GM18505 (cell line): ENCODE measurements around the gene CSTF1.

Experiments
- ATAC-seq: cut with Tn5 transposase; IDR thresholded peaks from one replicate; pipeline ENCODE4 v1.9.1; 2021; ENCODE audit not compliant: unreplicated experiment
- POLR2A ChIP-seq: IDR thresholded peaks from 4 replicates; pipeline ENCODE4 v1.6.1; 2011; ENCODE audit warnings: borderline replicate concordance; ENCODE audit not compliant: insufficient read depth, insufficient read length; ENCODE audit errors: extremely low read depth

The CSTF1 gene

GRCh38 chr20:56433880-56434255 is 41.4 kb downstream of the CSTF1 start:
- no peak for ATAC-seq
- TF ChIP-seq POLR2A: no peak

GRCh38 chr20:56437196-56437960 is 44.9 kb downstream of the CSTF1 start:
- no peak for TF ChIP-seq POLR2A
- no peak for ATAC-seq

GRCh38 chr20:56438284-56438683 is 45.8 kb downstream of the CSTF1 start:
- ATAC-seq: no peak
- TF ChIP-seq POLR2A: no peak

- no peak for TF ChIP-seq POLR2A
- ATAC-seq: no peak
These were observed 47.4 kb downstream of the CSTF1 start for GRCh38 chr20:56439771-56440291.

GRCh38 chr20:56440346-56441007 is 48.0 kb downstream of the CSTF1 start:
- no peak for TF ChIP-seq POLR2A
- ATAC-seq: peak; percentile 80

- no peak for TF ChIP-seq POLR2A
- ATAC-seq: no peak
These were observed 50.2 kb downstream of the CSTF1 start for GRCh38 chr20:56442389-56443365.

GRCh38 chr20:56443654-56444540 is 51.5 kb downstream of the CSTF1 start:
- no peak for TF ChIP-seq POLR2A
- no peak for ATAC-seq

- ATAC-seq: no peak
These were observed 52.7 kb downstream of the CSTF1 start for GRCh38 chr20:56445130-56445529.

GRCh38 chr20:56445540-56445939 is 53.1 kb downstream of the CSTF1 start:
- no peak for TF ChIP-seq POLR2A
- no peak for ATAC-seq

More at GRCh38 chr20:56445130-56445529, 52.7 kb downstream of the CSTF1 start:
- no peak for TF ChIP-seq POLR2A

GRCh38 chr20:56447227-56447626 is 54.8 kb downstream of the CSTF1 start:
- no peak for ATAC-seq
- no peak for TF ChIP-seq POLR2A

- no peak for TF ChIP-seq POLR2A
- no peak for ATAC-seq
These were observed 57.0 kb downstream of the CSTF1 start for GRCh38 chr20:56449459-56449858.
